Stimulated activated naive CD4-positive, alpha-beta T cell treated with Interleukin-2 at 50 U/mL for 16 hours (primary cell): ENCODE results near the gene GLYATL3.

Source experiments
- DNase-seq: peaks from one replicate; lab custom pipeline; 2025; lab: John Stamatoyannopoulos, UW

The GLYATL3 gene

DNA sequence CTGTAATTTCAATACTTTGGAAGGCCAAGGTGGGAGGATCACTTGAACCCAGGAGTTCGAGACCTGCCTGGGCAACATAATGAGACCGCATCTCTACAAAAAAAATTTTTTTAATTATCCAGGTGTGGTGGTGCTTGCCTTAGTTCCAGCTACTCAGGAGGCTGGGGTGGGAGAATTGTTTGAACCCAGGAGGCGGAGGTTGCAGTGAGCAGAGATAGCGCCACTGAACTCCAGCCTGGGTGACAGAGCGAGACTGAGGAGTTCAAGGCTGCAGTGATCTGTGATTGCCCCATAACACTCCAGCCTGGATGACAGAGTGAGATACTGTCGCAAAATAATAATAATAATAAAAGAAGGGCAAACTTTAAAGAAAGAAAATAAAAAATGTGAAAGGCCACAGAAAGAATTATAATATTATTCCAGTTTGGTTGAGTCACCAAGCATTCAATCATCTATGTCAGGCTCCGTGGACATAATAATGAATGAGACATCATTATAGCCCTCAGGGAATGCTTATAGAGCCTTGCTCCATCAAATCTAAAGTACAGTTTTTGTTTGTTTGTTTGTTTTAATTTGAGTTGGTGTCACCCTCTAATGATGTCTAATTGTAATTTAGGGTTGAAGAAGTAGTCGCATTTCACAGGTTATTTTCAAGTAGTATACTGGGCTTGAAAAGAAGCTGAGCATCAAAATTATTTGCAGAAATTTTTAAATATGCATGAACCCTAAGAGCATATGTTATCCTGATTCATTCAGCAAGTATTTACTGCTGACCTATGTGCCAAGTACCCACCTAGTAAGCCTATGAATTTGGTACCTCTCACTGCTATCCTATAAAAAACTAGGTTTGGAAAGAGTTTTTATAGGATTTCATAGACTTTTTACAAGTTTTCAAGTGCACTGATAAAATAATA lies 15.1 kb downstream of the GLYATL3 start:
- DNase-seq = no peak

DNA sequence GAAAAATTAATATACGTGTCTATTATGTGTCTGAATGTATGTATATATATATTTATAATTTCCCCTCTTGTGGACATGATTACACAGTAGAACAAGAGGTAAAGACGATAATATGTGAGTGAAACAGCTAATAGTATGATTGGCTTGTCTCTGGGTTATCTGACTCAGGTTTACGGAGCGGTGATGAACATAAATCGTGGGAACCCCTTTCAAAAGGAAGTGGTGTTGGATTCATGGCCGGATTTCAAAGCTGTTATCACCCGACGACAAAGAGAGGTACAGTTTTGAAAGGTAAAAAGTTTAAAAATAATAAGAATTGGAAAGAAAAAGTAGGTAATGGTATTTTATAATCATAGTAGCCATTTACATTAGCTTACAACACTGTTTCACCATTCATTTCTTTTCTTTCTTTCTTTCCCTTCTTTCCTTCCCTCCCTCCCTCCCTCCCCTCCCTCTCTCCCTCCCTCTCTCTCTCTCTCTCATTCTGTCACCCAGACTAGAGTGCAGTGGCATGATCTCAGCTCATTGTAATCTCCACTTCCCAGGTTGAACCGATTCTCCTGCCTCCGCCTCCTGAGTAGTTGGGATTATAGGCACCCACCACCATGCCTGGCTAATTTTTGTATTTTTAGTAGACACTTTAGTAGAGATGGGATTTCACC lies 15.9 kb downstream of the GLYATL3 start:
- DNase-seq = no peak

DNA sequence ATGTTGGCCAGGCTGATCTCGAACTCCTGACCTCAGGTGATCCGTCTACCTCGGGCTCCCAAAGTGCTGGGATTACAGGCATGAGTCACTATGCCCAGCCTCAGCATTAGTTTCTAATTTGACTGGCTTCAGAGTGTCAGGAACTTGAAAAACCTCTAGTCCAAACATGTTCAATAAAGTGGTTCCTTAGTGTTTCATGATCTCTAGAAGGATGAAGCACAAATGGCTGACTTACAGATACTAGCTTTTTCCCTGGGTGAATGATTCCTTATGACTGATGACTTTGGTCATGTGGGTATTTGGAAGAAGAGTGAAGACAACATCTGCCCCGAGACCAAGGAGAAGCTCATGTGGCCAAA lies 16.4 kb downstream of the GLYATL3 start:
- no peak for DNase-seq

DNA sequence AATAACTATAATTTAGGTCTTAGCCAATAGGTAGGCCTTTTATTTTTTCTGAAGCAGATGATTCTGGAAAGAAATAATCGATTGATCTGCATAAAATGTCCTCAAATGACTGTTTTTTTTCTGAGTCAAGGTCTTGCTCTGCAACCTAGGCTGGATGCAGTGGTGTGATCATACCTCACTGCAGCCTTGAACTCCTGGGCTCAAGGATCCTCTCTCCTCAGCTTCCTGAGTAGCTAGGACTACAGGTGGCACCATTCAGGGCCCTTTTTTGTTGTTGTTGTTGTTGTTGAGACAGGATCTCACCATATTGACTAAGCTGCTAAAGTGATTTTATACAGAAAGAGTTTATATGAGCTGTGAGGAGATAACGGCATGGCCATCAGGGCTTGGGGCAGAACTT lies 18.2 kb downstream of the GLYATL3 start:
- no peak for DNase-seq

DNA sequence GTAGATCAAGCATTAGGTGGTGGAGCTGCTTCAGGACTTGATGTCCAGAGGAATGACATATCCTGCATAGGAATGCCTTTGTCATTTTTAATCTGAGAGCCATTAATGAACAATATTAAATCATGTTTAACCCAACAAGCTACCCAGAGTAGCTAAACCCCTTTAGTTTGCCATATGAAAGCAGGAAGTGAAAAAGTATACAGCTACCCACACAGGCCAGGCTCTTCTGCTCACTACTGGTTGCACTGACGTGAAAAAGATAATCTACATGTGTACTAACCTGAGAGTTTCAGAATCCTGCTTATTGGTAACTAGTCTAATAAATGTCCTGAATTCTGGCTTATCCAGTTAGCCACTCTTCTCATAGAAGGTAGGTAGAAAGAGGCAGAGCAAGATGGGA lies 19.9 kb downstream of the GLYATL3 start:
- DNase-seq = no peak

DNA sequence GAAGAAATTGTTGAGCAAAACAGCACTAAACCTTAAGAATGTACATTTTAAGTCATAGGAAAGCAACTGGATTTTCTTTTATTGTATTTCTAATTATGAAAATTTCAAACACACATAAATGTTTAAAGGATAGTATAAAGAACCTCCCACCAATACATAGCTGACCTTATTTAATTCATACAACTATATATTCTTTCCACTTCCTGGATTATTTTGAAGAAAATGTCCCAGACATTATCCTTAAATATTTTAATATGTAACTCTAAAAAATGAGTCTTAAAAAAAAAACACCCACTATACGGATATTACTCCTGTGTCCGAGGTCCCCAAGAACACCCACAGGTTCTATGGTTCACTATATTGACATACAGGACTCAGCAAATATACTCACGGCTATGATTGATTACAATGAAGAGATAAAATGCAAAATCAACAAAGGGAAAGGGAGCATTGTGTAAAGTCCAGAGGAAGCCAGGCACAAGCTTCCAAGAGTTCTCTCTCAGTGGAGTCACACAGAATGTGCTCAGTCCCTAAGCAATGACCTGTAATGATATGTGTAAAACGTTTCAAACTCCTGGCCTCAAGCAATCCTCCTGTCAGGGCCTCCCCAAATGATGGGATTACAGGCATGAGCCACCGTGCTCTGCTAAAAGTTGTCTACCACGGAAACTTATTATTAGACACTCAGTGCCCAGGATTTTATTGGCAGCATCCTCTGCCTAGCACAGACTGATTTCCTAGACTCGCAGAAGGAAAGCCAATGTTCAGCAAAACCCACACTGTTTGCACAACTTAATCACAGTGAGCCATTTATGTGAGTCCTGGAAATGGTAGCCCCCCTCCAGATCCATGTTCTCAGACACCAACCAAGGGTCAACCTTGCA lies 23.2 kb downstream of the GLYATL3 start:
- no peak for DNase-seq

DNA sequence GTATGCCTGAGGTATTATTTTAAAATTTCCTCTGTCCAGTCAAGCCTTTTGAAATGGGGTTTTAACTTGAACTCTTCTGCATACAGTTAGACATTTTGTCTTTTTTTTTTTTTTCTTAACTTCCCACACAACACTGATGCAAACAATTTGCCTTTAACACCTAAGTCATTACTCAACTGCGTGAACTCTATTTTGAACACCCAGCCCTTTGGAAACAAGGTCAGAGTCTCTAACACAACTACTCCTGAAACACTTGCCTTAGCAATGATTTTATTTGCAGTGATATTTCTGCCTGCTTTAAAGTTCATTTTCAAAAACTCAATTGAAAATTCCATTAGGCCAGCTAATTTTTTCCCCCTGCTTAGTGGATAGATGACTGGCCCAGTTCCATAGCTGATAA lies 24.2 kb downstream of the GLYATL3 start:
- no peak for DNase-seq

DNA sequence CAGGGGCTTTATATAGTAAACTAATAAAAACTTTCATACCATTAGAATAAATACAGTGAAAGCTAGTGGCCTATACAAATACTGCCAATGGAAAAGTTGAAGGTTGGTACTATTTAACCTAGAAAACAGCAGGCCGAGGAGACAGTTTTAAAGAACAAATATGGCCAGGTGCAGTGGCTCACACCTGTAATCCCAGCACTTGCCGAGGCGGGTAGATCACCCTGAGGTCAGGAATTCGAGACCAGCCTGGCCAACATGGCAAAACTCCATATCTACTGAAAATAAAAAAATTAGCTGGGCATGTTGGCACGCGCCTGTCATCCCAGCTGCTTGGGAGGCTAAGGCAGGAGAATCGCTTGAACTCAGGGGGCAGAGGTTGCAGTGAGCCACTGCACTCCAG lies 24.8 kb downstream of the GLYATL3 start:
- no peak for DNase-seq

DNA sequence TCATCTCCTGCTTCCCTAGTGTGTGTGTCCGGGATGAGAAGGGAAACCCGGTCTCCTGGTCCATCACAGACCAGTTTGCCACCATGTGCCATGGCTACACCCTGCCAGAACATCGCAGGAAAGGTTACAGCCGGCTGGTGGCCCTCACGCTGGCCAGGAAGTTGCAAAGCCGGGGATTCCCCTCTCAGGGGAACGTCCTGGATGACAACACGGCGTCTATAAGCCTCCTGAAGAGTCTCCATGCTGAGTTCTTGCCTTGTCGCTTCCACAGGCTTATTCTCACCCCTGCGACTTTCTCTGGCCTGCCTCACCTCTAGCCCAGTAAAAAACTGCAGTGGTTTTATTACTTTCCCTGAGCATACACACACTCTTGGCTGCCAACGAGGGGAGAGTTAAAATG lies 26.9 kb downstream of the GLYATL3 start:
- no peak for DNase-seq

DNA sequence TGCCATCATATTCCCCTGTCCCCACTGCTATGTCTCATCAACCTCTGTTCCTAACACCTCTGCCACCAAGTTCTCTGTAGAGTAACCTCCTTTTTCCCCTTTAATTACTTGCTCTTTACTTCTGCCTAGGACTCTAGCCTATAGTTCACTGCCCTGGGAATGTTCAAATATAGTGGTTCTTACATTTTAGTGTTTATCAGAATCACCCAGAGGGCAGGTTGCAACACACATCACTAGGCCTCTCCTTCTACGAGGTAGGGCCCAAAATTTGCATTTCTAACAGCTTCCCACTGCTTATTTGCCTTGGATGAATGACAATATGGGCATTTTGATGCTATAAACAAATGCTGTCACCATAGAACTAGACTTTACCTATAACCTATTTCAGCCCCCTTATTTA lies 27.6 kb downstream of the GLYATL3 start:
- DNase-seq = no peak

DNA sequence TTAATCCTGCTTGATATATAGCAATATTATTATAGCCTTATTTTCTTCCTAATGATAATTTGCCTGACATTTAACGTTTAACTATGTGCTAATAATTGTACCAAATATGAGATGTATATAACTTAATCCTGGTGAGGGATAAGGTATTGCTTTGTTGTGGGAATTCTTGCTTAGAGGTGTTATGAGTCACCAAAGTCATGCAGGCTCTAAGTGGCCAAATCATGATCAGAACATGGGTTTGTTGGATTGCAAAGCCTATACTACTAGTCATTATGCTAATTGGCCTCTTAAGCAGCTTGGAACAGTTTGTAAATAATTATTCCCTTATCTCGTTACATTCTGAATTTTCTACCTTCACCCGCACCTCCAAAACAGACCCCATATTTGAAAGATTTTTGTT lies 28.8 kb downstream of the GLYATL3 start:
- no peak for DNase-seq

DNA sequence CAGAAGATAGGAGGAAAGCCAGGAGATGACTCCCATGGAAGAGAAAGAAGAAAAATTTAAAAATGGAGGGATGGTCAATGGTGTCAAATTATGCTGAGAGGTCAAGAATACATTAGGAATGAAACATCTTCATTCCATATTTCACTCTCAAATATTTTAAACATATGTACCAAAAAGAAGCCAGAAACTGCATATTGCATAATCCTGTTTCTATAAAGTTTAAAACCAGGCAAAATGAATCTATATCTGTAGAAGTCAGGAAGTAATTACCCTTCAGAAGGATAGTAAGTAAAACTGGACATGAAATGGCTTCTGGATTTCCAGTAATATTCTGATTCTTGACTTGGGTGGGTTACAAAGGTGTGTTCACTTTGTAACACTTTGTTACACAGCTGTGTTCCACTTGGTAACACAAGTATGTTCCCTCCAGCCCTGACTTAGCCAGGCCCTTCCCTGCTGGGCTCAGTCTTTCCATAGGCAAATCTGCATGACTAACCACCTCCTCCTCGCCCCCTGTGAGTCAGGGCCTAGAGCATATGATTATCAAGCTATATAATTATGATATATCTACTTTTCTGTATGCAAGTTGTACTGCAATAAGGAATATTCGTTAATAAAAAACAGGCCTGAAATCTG lies 30.5 kb downstream of the GLYATL3 start:
- DNase-seq = no peak

DNA sequence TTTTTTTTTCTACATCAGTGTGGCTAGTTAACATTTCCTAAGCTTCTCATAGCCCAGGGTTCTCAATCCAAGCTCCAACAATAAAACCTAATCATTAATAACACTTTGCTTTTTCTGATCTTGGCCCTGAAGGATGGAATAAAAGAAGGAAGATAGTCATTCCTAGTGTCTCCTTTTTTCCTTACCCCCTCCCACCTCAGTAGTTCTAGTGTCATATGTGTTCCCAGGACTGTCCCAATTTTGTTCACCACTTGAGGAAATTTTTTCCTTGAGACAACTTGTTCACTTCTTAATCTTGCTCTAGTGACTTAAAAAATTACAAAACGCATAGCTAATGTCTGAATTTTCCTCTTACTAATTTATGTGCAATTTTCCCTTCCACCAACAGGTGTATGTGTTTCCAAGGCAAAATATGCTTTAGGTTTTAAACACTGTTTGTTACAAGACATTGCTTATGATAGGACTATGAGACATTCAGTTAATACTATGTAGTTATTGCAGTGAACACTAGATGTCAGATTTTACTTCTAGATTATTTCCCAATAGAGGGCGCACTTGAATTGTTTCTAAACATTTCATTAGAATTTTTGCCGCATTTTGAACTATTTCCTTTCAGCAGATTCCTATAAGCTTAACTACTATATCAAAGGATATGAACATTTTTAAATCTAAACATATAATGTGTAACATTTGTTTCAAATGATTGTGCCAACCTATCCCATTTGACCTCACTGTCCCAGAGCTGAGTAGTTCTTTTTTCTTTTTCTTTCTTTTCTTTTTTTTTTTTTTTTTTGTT lies 32.2 kb downstream of the GLYATL3 start:
- no peak for DNase-seq

DNA sequence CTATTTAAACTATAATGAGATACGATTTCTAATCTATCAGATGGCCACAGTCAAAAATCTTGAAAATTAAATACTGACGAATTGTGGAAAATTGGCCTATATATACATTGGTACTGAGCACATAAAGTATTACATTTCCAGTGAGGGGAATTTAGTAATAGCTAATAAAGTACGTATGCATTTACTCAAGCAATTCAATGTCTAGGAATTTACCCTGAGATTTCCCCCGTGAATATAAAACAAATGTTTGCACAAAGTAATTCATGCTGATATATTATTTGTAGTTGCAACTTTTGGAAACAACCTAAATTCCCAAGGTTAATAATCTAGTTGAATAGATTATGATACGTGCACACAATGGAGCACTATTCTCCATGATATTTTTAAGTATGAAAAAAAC lies 36.1 kb downstream of the GLYATL3 start:
- no peak for DNase-seq

DNA sequence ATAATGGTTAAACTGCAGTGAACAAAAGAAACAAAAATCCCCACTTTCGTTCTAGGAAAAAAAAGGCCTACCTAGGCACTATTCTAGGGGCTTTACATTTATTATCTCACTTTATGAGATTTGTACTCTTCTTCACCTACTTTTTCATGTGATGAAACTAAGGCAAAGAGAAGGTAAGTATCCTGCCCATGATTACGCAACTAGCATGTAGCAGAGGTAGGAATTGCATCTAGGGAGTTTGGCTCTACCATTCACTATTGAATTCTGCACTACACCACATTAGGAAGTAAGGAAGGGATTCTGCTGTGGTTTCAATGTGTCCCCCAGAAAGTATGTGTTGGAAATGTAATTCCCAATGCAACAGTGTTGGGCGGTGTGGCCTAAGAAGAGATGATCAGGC lies 39.4 kb downstream of the GLYATL3 start:
- DNase-seq = no peak

DNA sequence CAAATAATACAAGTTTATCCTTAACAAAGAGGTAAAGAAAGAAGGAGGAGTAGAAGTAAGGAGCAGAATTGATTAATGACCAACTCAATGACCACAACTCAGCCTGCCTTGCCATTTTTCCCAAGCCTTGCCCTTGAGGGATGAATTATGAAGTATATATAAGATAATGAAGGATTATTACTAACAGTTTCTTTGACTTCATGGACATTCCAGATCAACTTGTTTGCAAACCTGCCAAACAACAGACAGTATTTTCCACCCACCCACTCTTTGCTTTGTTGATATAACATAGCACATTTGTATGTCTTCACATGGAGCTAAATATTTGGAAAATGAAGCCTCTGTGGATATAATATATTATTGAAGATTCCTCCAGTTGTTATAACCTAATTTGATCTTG lies 40.9 kb downstream of the GLYATL3 start:
- no peak for DNase-seq

DNA sequence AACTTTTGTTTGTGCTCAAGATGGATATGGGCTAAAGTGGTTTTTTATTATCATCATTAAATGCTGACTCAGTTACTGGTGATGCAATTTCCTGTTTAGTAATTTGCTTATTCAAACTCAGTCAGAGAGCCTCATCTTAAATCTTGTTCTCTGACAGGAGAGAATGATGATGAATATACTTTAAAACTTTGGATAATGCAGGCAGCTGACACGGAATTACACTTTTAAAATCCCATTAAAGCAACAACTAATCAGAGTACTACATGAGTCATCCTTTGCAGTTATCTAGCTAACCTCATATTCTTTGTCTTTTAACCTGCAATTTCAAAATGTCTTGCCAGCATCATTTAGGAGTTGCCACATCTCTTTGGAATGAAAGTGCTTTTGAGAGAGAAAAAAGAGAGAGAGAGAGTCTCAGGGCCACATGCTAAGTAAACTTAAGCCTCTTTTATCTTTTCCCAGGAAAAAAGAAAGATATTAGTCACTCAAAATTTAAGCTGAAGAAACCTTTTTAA lies 41.5 kb downstream of the GLYATL3 start:
- DNase-seq = no peak

DNA sequence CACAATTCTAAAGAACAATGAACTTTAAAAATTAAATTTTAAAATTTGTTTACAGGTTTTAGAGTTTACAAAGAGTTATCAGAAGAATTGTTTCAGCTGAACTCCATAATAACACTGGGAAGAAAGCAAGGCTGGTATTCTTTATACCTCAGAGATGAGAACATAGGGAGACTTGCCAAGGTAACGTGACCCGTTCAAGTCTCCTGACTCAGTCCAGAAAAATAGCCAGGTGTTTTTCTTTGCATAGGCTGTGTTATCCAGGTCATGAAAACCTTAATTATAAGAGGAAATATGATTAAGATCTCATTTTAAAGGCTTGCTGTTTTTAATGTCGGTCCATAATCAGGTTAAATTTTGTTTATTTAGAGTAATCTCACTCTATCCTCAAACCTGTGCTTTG lies 42.2 kb downstream of the GLYATL3 start:
- DNase-seq = no peak

DNA sequence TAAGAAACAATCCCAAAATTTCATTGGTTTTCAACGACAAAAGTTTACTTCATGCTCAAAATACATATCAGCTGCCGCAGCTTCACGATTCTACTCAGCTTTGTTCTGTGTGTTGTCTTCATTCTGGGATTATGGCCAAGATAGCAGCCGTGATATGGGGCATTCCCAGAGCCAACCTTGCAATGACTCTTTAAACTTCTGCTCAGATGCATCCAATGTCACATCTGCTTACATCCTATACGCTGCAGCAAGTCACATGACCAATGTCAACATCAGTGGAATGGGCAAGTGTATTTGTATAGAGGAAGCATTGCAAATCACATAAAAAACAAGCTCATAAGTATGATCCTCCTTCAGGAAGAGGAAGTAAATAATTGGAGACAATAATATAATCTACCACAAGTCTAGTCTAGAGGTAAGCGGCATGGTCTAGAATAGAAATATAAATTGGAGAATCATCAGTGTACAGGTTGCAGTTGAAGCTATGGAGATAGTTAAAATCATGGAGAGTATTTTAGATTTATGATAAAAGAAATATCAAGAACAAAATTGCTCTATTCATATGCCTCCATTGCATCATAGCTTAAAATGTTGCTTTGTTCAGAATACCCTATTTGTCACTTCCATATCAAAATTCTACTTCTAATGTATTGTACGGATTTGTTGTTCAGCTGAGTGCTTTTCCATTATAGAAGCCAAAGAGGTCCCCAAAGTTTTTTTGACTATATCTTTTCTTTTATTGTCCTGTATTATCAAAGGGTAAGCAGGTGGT lies 43.5 kb downstream of the GLYATL3 start:
- DNase-seq = no peak

DNA sequence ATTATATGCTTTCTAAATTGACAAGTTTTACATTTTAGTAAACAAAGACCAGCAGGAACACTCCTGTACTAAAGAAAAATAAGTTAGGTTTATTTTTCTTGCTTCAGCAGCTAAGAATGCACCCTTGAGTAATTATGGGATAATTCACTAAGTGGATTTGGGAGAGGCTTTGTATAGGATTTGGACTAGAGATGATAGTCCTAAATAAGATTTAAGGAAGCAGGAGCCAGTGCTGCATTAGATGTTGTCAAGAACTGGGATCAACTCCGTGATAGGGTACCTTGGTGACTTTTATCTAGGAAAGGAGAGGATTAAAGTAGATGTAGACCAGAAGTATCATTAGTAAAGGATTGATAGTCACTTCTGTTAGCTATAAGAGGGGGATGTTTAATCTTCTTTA lies 46.6 kb downstream of the GLYATL3 start:
- DNase-seq = no peak
